Trophoblast cell (in vitro differentiated cells and primary cell): ENCODE results near the gene ARID5A.

Source experiments
- DNase-seq, 2 donors: peaks; one replicate each; pipeline ENCODE4 v3.0.0-alpha.2; 2016
- H2AFZ ChIP-seq: 2 replicates; pipeline ENCODE4 v1.6.1; 2013; ENCODE audit warnings: low read length, moderate library complexity, mild to moderate bottlenecking; ENCODE audit not compliant: insufficient read depth, poor library complexity
- H2AK5ac ChIP-seq: 2 replicates; pipeline ENCODE4 v1.6.1; 2013; ENCODE audit warnings: mild to moderate bottlenecking, low read length
- H2BK120ac ChIP-seq: 2 replicates; pipeline ENCODE4 v1.6.1; 2013; ENCODE audit warnings: low read length, mild to moderate bottlenecking, moderate library complexity; ENCODE audit not compliant: insufficient read depth, poor library complexity
- H2BK12ac ChIP-seq: 2 replicates; pipeline ENCODE4 v1.6.1; 2013; ENCODE audit warnings: mild to moderate bottlenecking, low read length, moderate library complexity
- H2BK5ac ChIP-seq: 2 replicates; pipeline ENCODE4 v1.6.1; 2013; ENCODE audit warnings: low read length, low read depth, moderate library complexity, mild to moderate bottlenecking; ENCODE audit not compliant: poor library complexity
- H3K14ac ChIP-seq: 2 replicates; pipeline ENCODE4 v1.6.1; 2013; ENCODE audit warnings: mild to moderate bottlenecking, low read length
- H3K18ac ChIP-seq: 2 replicates; pipeline ENCODE4 v1.6.1; 2013; ENCODE audit warnings: mild to moderate bottlenecking, low read length
- H3K23ac ChIP-seq: 2 replicates; pipeline ENCODE4 v1.6.1; 2013; ENCODE audit warnings: low read length
- H3K27ac ChIP-seq: 2 replicates; pipeline ENCODE4 v1.5.1; 2013; ENCODE audit warnings: low read depth, mild to moderate bottlenecking, inconsistent platforms, low read length, moderate library complexity
- H3K27me3 ChIP-seq: 2 replicates; pipeline ENCODE4 v1.6.1; 2013; ENCODE audit warnings: inconsistent platforms, mild to moderate bottlenecking, low read length, moderate library complexity; ENCODE audit not compliant: insufficient read depth
- H3K36me3 ChIP-seq, 2 experiments: 1 replicate in 1 of 2; 2 replicates in 1 of 2; pipeline ENCODE4 v1.6.1; 2013; ENCODE audit warnings: low read length in 2 of 2, mild to moderate bottlenecking in 2 of 2, moderate library complexity in 1 of 2; ENCODE audit not compliant: insufficient read depth in 2 of 2, control insufficient read depth in 1 of 2
- H3K4ac ChIP-seq: 2 replicates; pipeline ENCODE4 v1.6.1; 2013; ENCODE audit warnings: low read depth, mild to moderate bottlenecking, low read length, moderate library complexity
- H3K4me1 ChIP-seq, 2 experiments: 1 replicate in 1 of 2; 2 replicates in 1 of 2; pipeline ENCODE4 v1.6.1; 2013; ENCODE audit warnings: low read length in 2 of 2, mild to moderate bottlenecking in 2 of 2, moderate library complexity in 1 of 2; ENCODE audit not compliant: insufficient read depth in 2 of 2, control insufficient read depth in 1 of 2
- H3K4me2 ChIP-seq: 2 replicates; pipeline ENCODE4 v1.6.1; 2013; ENCODE audit warnings: inconsistent platforms, mild to moderate bottlenecking, low read length, moderate library complexity
- H3K4me3 ChIP-seq: 2 replicates; pipeline ENCODE4 v1.5.1; 2013; ENCODE audit warnings: mild to moderate bottlenecking, low read depth, low read length, inconsistent platforms
- H3K79me1 ChIP-seq: one replicate; pipeline ENCODE4 v1.6.1; 2013; ENCODE audit warnings: low read length
- H3K79me2 ChIP-seq: 2 replicates; pipeline ENCODE4 v1.6.1; 2013; ENCODE audit warnings: low read length, mild to moderate bottlenecking; ENCODE audit not compliant: control insufficient read depth, insufficient read depth, poor library complexity
- H3K9ac ChIP-seq: 2 replicates; pipeline ENCODE4 v1.6.1; 2013; ENCODE audit warnings: mild to moderate bottlenecking, low read length
- H3K9me3 ChIP-seq: 2 replicates; pipeline ENCODE4 v1.6.1; 2013; ENCODE audit warnings: low read depth, mild to moderate bottlenecking, control low read depth, inconsistent platforms, low read length; ENCODE audit not compliant: insufficient read depth
- H4K12ac ChIP-seq: 2 replicates; pipeline ENCODE4 v1.6.1; 2013; ENCODE audit warnings: low read depth, mild to moderate bottlenecking, low read length, moderate library complexity
- H4K8ac ChIP-seq: 2 replicates; pipeline ENCODE4 v1.6.1; 2013; ENCODE audit warnings: low read depth, mild to moderate bottlenecking, low read length, moderate library complexity
- H4K91ac ChIP-seq: one replicate; pipeline ENCODE4 v1.6.1; 2013; ENCODE audit warnings: low read depth, mild to moderate bottlenecking, low read length, moderate library complexity
- WGBS: extraction: QIAGEN DNeasy Blood & Tissue Kit; methylation state at CpG from one replicate; pipeline ENCODE4 v1.1.7; 2013; ENCODE audit warnings: missing lambda C conversion rate; ENCODE audit not compliant: insufficient read length, insufficient coverage; ENCODE audit errors: extremely low coverage; 5-methylcytosine and 5-hydroxymethylcytosine counted together

ARID5A gene

DNA sequence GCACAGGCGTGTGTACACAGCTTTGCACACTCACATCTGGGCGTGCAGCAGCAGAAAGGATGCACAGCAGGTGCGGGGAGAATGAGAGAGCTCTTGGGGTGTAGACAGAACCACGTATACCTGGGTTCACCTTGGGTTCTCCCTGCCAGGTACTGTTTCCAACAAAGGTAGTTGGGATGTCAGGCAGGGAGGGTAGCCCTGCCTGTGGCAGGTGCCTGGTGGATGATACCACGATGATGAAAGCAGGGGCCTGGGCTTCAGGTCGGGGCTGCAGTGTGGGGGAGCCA lies 6.5 kb upstream of the ARID5A start:
- H3K79me2 ChIP-seq: no peaks in the 10 kb centered on the region
- no peak overlapping the region for H3K27ac ChIP-seq
- H2AK5ac ChIP-seq: no peak overlapping the region
- peaks cover 2% of the 10 kb centered on the region for H3K9me3 ChIP-seq
- H3K18ac ChIP-seq: no peak overlapping the region
- H3K79me1 ChIP-seq: no peaks in the 10 kb centered on the region
- no peak overlapping the region for H3K4me2 ChIP-seq
- H3K4me3 ChIP-seq: no peak overlapping the region
- no peak for DNase-seq
- no peak overlapping the region for H2BK5ac ChIP-seq
- H4K8ac ChIP-seq: no peak overlapping the region
- no peaks in the 10 kb centered on the region for H3K36me3 ChIP-seq
- H3K14ac ChIP-seq: no peak overlapping the region
- no peak overlapping the region for H4K12ac ChIP-seq
- peaks cover 17% of the 10 kb centered on the region for H3K27me3 ChIP-seq
- H4K91ac ChIP-seq: no peak overlapping the region
- H3K9ac ChIP-seq: no peak overlapping the region
- peaks cover 0 to 5% of the 10 kb centered on the region in 2 experiments for H3K4me1 ChIP-seq
- H2AFZ ChIP-seq: no peak overlapping the region
- no CpG with 5 or more reads among the region's 6 CpGs for WGBS
- H3K4ac ChIP-seq: no peak overlapping the region
- no peak overlapping the region for H2BK12ac ChIP-seq
- H3K23ac ChIP-seq: no peak overlapping the region
- no peak overlapping the region for H2BK120ac ChIP-seq

- no CpG with 5 or more reads among the region's 16 CpGs for WGBS
Observed at GRCh38 chr2:96530474-96531357, 5.8 kb upstream of the ARID5A start.

DNA sequence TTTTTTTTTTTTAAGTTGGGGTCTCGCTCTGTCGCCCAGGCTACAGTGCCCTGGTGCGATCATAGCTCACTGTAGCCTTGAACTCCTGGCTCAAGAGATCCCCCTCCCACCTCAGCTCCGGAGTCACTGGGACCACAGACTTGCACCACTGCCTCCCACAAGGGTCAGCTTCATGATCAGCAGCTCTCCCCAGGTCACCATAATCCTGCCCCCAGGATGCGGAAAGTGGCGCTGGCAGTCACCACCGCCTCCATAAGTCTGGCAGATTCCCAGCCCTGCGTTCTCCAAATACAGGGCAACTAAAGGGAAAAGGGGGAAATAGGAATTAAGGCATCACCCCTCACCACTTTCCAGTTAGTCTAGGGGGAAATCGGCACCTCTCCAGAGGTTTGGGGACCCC lies 5.2 kb upstream of the ARID5A start:
- H3K4ac ChIP-seq: no peak overlapping the region
- peaks cover 17% of the 10 kb centered on the region for H3K27me3 ChIP-seq
- no peaks in the 10 kb centered on the region for H3K79me2 ChIP-seq
- H3K9ac ChIP-seq: no peak overlapping the region
- H3K4me2 ChIP-seq: no peak overlapping the region
- no peak overlapping the region for H3K14ac ChIP-seq
- WGBS: no CpG with 5 or more reads among the region's 9 CpGs
- no peak overlapping the region for H2BK120ac ChIP-seq
- peaks cover 0 to 5% of the 10 kb centered on the region in 2 experiments for H3K4me1 ChIP-seq
- no peaks in the 10 kb centered on the region for H3K36me3 ChIP-seq
- H3K23ac ChIP-seq: no peak overlapping the region
- H4K91ac ChIP-seq: no peak overlapping the region
- peaks cover 2% of the 10 kb centered on the region for H3K9me3 ChIP-seq
- H2AK5ac ChIP-seq: no peak overlapping the region
- no peak overlapping the region for H3K4me3 ChIP-seq
- H4K8ac ChIP-seq: no peak overlapping the region
- no peak overlapping the region for H3K27ac ChIP-seq
- no peak overlapping the region for H2BK5ac ChIP-seq
- H4K12ac ChIP-seq: no peak overlapping the region
- H3K18ac ChIP-seq: no peak overlapping the region
- no peak overlapping the region for H2AFZ ChIP-seq
- H3K79me1 ChIP-seq: no peaks in the 10 kb centered on the region
- no peak for DNase-seq
- no peak overlapping the region for H2BK12ac ChIP-seq

More at GRCh38 chr2:96530474-96531357, 5.8 kb upstream of the ARID5A start:
- H4K91ac ChIP-seq: no peak overlapping the region
- no peak overlapping the region for H3K14ac ChIP-seq
- no peak overlapping the region for H4K12ac ChIP-seq
- H3K4me2 ChIP-seq: no peak overlapping the region
- H3K23ac ChIP-seq: no peak overlapping the region
- H2BK120ac ChIP-seq: no peak overlapping the region
- no peak for DNase-seq
- H3K4ac ChIP-seq: no peak overlapping the region
- no peak overlapping the region for H3K4me3 ChIP-seq
- H3K79me2 ChIP-seq: no peaks in the 10 kb centered on the region
- peaks cover 17% of the 10 kb centered on the region for H3K27me3 ChIP-seq
- no peak overlapping the region for H3K9ac ChIP-seq
- H2BK5ac ChIP-seq: no peak overlapping the region
- H3K36me3 ChIP-seq: no peaks in the 10 kb centered on the region
- H2AK5ac ChIP-seq: no peak overlapping the region
- H3K4me1 ChIP-seq: peaks cover 0 to 5% of the 10 kb centered on the region in 2 experiments
- H3K27ac ChIP-seq: no peak overlapping the region
- no peak overlapping the region for H4K8ac ChIP-seq
- H2BK12ac ChIP-seq: no peak overlapping the region
- H2AFZ ChIP-seq: no peak overlapping the region
- H3K79me1 ChIP-seq: no peaks in the 10 kb centered on the region
- H3K18ac ChIP-seq: no peak overlapping the region
- H3K9me3 ChIP-seq: peaks cover 2% of the 10 kb centered on the region

DNA sequence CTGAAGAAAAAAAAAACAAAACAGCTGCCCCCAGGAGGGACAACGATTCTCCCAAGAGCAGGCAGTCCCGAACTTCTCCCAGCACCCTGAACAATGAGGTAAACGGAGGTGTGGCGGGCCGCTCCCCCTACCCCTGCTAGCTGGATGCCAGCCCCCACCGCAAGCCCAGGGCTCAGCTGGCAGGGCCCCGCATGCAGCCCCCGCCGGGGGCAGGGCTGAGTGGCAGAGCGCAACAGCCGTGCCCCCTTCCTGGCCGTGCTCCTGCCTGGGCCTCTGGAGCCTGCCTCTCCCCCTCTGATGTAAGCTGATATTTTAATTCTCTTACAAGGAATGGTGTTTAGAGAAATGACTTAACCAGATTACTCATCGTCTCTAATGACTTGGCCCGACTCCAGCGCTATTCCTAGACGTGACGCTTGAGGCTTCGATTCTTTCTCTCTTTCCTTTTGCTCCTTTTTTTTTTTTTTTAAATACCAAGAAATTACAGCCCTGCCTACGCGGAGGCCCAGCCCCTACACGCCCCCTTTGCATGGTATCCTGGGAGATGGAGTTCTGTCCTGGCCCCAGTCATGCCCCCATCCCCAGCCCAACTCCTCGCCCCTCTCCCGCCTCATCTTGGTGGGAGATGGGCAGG lies 4.6 kb upstream of the ARID5A start:
- Histone ChIP-seq H2BK5ac (no peak overlapping the region), H3K27ac (no peak overlapping the region), H3K18ac (no peak overlapping the region), H4K12ac (no peak overlapping the region), H3K9ac (no peak overlapping the region), H3K4me1 (peaks cover 0 to 5% of the 10 kb centered on the region in 2 experiments), H3K4ac (no peak overlapping the region), H3K9me3 (no peaks in the 10 kb centered on the region), H2BK120ac (no peak overlapping the region), H3K14ac (no peak overlapping the region), H3K4me2 (peak overlapping the region; percentile 54), H4K91ac (no peak overlapping the region), H3K79me1 (no peaks in the 10 kb centered on the region), H2AFZ (no peak overlapping the region), H3K4me3 (no peak overlapping the region), H3K79me2 (no peaks in the 10 kb centered on the region), H3K23ac (no peak overlapping the region), H2AK5ac (no peak overlapping the region), H3K36me3 (no peaks in the 10 kb centered on the region), H2BK12ac (no peak overlapping the region), H4K8ac (no peak overlapping the region), H3K27me3 (peaks cover 13% of the 10 kb centered on the region)
- no CpG with 5 or more reads among the region's 23 CpGs for WGBS
- DNase-seq: peak; percentile 97 to 98
